Left forelimb (tissue), 1 donor: Measurements from ENCODE around the gene SNCA.

Experiments used
- DNase-seq: peaks from one replicate; pipeline ENCODE4 v3.0.0-alpha.2; 2018; ENCODE audit warnings: low spot score

The SNCA gene

GRCh38 chr4:89814362-89814761 lies 22.6 kb downstream of the SNCA start:
- no peak for DNase-seq

GRCh38 chr4:89813197-89813596 lies 23.8 kb downstream of the SNCA start:
- no peak for DNase-seq

GRCh38 chr4:89807441-89808140 lies 29.4 kb downstream of the SNCA start:
- no peak for DNase-seq

- no peak for DNase-seq
Measured at GRCh38 chr4:89805297-89805696, 31.7 kb downstream of the SNCA start.

GRCh38 chr4:89803915-89804314 lies 33.0 kb downstream of the SNCA start:
- DNase-seq: no peak

GRCh38 chr4:89803036-89803435 lies 33.9 kb downstream of the SNCA start:
- no peak for DNase-seq

GRCh38 chr4:89800527-89801103 lies 36.3 kb downstream of the SNCA start:
- no peak for DNase-seq

- no peak for DNase-seq
Measured at GRCh38 chr4:89800012-89800516, 36.9 kb downstream of the SNCA start.

- no peak for DNase-seq
Measured at GRCh38 chr4:89799071-89799470, 37.9 kb downstream of the SNCA start.

- DNase-seq: no peak
Measured at GRCh38 chr4:89797117-89797516, 39.8 kb downstream of the SNCA start.

- DNase-seq: no peak
Measured at GRCh38 chr4:89788206-89789072, 48.5 kb downstream of the SNCA start.

- no peak for DNase-seq
Measured at GRCh38 chr4:89784686-89785231, 52.2 kb downstream of the SNCA start.

- no peak for DNase-seq
Measured at GRCh38 chr4:89781321-89781720, 55.6 kb downstream of the SNCA start.

GRCh38 chr4:89773805-89774204 lies 63.2 kb downstream of the SNCA start:
- no peak for DNase-seq

- no peak for DNase-seq
Measured at GRCh38 chr4:89769856-89770255, 67.1 kb downstream of the SNCA start.

GRCh38 chr4:89767924-89768323 lies 69.0 kb downstream of the SNCA start:
- DNase-seq: no peak

GRCh38 chr4:89765966-89766365 lies 71.0 kb downstream of the SNCA start:
- DNase-seq: no peak

- DNase-seq: no peak
Measured at GRCh38 chr4:89765528-89765927, 71.4 kb downstream of the SNCA start.

- no peak for DNase-seq
Measured at GRCh38 chr4:89762311-89762710, 74.7 kb downstream of the SNCA start.

- no peak for DNase-seq
Measured at GRCh38 chr4:89759426-89759825, 77.5 kb downstream of the SNCA start.

- no peak for DNase-seq
Measured at GRCh38 chr4:89757154-89757719, 79.7 kb downstream of the SNCA start.

- no peak for DNase-seq
Measured at GRCh38 chr4:89755220-89755619, 81.7 kb downstream of the SNCA start.
